ENCODE results near the gene MAF.

Gene MAF

GRCh38 chr16:79561729-79562128, 38.8 kb downstream of the MAF start:
- Histone ChIP-seq H3K9me3 (ENCODE audit: severe bottlenecking) (no peaks in the 10 kb centered on the region), H3K4me3 (ENCODE audit: low read depth, low read length) (no peak overlapping the region), H3K27ac (no peak overlapping the region), H3K36me3 (no peaks in the 10 kb centered on the region), H3K27me3 (ENCODE audit: insufficient read depth, low read depth, severe bottlenecking) (peaks cover 47% of the 10 kb centered on the region)
- no peak for DNase-seq
- TF ChIP-seq, protein P1, sequence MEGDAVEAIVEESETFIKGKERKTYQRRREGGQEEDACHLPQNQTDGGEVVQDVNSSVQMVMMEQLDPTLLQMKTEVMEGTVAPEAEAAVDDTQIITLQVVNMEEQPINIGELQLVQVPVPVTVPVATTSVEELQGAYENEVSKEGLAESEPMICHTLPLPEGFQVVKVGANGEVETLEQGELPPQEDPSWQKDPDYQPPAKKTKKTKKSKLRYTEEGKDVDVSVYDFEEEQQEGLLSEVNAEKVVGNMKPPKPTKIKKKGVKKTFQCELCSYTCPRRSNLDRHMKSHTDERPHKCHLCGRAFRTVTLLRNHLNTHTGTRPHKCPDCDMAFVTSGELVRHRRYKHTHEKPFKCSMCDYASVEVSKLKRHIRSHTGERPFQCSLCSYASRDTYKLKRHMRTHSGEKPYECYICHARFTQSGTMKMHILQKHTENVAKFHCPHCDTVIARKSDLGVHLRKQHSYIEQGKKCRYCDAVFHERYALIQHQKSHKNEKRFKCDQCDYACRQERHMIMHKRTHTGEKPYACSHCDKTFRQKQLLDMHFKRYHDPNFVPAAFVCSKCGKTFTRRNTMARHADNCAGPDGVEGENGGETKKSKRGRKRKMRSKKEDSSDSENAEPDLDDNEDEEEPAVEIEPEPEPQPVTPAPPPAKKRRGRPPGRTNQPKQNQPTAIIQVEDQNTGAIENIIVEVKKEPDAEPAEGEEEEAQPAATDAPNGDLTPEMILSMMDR (IDR thresholded peaks at IDR 0.05; ENCODE audit: low read depth, low read length) = no peak

- TF ChIP-seq, protein P1 (IDR thresholded peaks at IDR 0.05; ENCODE audit: low read depth, low read length) = no peak
- Histone ChIP-seq H3K27me3 (ENCODE audit: insufficient read depth, low read depth, severe bottlenecking) (peaks cover 51% of the 10 kb centered on the region), H3K9me3 (ENCODE audit: severe bottlenecking) (no peaks in the 10 kb centered on the region), H3K36me3 (no peaks in the 10 kb centered on the region), H3K4me3 (ENCODE audit: low read depth, low read length) (no peak overlapping the region), H3K27ac (no peak overlapping the region)
- DNase-seq = no peak
Observed at GRCh38 chr16:79560923-79561322, 39.6 kb downstream of the MAF start.

DNA sequence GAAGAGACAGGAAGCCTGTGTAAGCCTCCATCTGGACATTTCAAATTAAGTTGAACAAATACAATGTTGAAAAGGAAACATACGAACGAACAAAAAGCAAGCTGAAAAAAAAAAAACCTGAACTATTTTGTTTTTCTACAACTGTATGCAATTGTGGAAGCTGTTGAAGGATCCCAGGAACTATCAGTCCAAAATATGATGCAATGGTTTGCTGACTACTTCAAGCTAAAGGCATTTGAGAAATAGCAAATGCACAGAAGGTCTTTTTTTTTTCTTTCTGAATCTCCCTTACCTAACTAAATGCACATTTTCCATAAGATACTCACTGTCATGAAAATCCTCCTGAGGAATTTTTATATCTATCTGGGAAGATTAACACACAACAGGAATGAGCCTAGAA, 40.2 kb downstream of the MAF start:
- no peak for DNase-seq
- H3K4me3 ChIP-seq (ENCODE audit: low read depth, low read length) = no peak overlapping the region
- TF ChIP-seq, protein P1 (IDR thresholded peaks at IDR 0.05; ENCODE audit: low read depth, low read length) = no peak

DNA sequence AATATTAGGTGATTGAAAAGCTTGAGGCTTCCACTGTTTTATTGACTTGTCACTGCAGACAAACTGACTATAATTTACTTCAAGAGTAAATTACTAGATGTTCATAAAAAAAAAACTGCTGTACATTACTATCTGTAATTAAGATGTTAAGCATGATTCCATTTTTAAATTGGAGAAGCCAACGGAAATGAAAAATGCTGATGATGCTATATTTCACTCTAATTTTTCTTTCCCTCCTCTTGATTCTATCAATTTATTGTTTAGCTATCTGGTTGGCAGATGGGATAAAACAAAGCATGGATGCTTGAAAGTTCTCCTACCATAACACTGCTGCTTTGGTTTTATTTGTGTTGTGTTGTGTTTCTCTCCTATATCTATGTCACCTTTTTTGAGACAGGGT, 41.0 kb downstream of the MAF start:
- Histone ChIP-seq H3K27me3 (ENCODE audit: insufficient read depth, low read depth, severe bottlenecking) (peaks cover 51% of the 10 kb centered on the region), H3K9me3 (ENCODE audit: severe bottlenecking) (no peaks in the 10 kb centered on the region), H3K27ac (no peak overlapping the region), H3K4me3 (ENCODE audit: low read depth, low read length) (no peak overlapping the region), H3K36me3 (no peaks in the 10 kb centered on the region)
- DNase-seq = no peak
- TF ChIP-seq, protein P1 (IDR thresholded peaks at IDR 0.05; ENCODE audit: low read depth, low read length) = no peak

More for the DNA sequence above, 40.2 kb downstream of the MAF start:
- H3K27ac ChIP-seq = no peak overlapping the region
- no peaks in the 10 kb centered on the region for H3K9me3 ChIP-seq (ENCODE audit: severe bottlenecking)
- H3K27me3 ChIP-seq (ENCODE audit: insufficient read depth, low read depth, severe bottlenecking) = peaks cover 49% of the 10 kb centered on the region
- no peaks in the 10 kb centered on the region for H3K36me3 ChIP-seq

- no peak overlapping the region for H3K4me3 ChIP-seq (ENCODE audit: low read depth, low read length)
- H3K27me3 ChIP-seq (ENCODE audit: insufficient read depth, low read depth, severe bottlenecking) = peaks cover 52% of the 10 kb centered on the region
- no peak for DNase-seq
- no peaks in the 10 kb centered on the region for H3K9me3 ChIP-seq (ENCODE audit: severe bottlenecking)
- H3K27ac ChIP-seq = no peak overlapping the region
- H3K36me3 ChIP-seq = no peaks in the 10 kb centered on the region
- TF ChIP-seq, protein P1 (IDR thresholded peaks at IDR 0.05; ENCODE audit: low read depth, low read length) = no peak
Observed at GRCh38 chr16:79557421-79557820, 43.1 kb downstream of the MAF start.

DNA sequence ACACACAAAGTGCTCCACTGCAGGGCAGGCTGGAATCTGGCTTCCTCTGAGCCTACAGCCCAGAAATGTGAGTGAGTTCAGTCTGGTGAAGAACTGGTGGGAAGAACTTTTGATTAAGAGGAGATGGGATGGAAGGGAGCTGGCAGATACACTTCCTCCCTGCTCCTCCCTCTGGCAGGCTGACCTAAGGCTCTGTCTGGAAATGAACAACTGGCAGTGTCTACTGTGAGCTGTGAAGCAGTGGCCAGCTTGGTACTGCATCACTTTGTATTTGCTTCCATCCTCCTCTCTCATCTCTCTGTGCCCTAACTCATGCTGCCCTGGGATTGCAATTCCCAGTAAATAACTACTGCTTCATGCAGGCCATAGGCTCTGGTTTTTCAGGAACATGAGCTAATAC, 45.6 kb downstream of the MAF start:
- Histone ChIP-seq H3K4me3 (ENCODE audit: low read depth, low read length) (no peak overlapping the region), H3K9me3 (ENCODE audit: severe bottlenecking) (no peaks in the 10 kb centered on the region), H3K36me3 (no peaks in the 10 kb centered on the region), H3K27ac (no peak overlapping the region), H3K27me3 (ENCODE audit: insufficient read depth, low read depth, severe bottlenecking) (peaks cover 64% of the 10 kb centered on the region)
- no peak for DNase-seq
- TF ChIP-seq, protein P1 (IDR thresholded peaks at IDR 0.05; ENCODE audit: low read depth, low read length) = no peak

All from WERI-Rb-1 (cell line).